Neural cell (in vitro differentiated cells): ENCODE data around the gene RFT1. TPM values are rescaled to one million over a fixed set of nuclear protein-coding genes. Genes with fewer than 3 reads are reported as not detected.

ENCODE experiments used
- H2AFZ ChIP-seq: fragments of 200-600, 300-800 bp; sonication (generic), shearing (Covaris generic); 2 replicates; pipeline ENCODE4 v1.6.0; 2014; ENCODE audit warnings: low read depth, mild to moderate bottlenecking, antibody characterized with exemption, low read length, moderate library complexity
- H3F3A ChIP-seq: fragments of 200-600 bp; shearing (Covaris generic); 2 replicates; pipeline ENCODE4 v1.6.1; 2016; ENCODE audit warnings: mild to moderate bottlenecking, moderate library complexity, mixed read lengths, antibody characterized with exemption, low read length; ENCODE audit not compliant: insufficient read depth, poor library complexity, severe bottlenecking
- H3K27ac ChIP-seq: fragments of 200-600, 300-800 bp; sonication (generic), shearing (Covaris generic); 2 replicates; pipeline ENCODE4 v1.5.1; 2014; ENCODE audit warnings: mild to moderate bottlenecking, low read length, moderate library complexity
- H3K27me3 ChIP-seq: fragments of 300-800, 200-600 bp; sonication (generic), shearing (Covaris generic); 2 replicates; pipeline ENCODE4 v1.6.0; 2014; ENCODE audit warnings: mild to moderate bottlenecking, low read depth, low read length, moderate library complexity; ENCODE audit not compliant: insufficient read depth
- H3K36me3 ChIP-seq: fragments of 300-800, 200-600 bp; sonication (generic), shearing (Covaris generic); 2 replicates; pipeline ENCODE4 v1.5.1; 2014; ENCODE audit warnings: mild to moderate bottlenecking, antibody characterized with exemption, low read length, moderate library complexity; ENCODE audit not compliant: insufficient read depth
- H3K4me2 ChIP-seq: fragments of 300-800, 200-600 bp; sonication (generic), shearing (Covaris generic); 2 replicates; pipeline ENCODE4 v1.6.0; 2014; ENCODE audit warnings: mild to moderate bottlenecking, low read length
- H3K4me3 ChIP-seq: fragments of 300-800, 200-600 bp; sonication (generic), shearing (Covaris generic); 2 replicates; pipeline ENCODE4 v1.5.1; 2014; ENCODE audit warnings: mild to moderate bottlenecking, low read length, moderate library complexity
- H3K79me2 ChIP-seq: fragments of 200-600 bp; shearing (Covaris generic); replicated peaks from 2 replicates; pipeline ENCODE4 v1.6.0; 2014; ENCODE audit warnings: mild to moderate bottlenecking, low read length, moderate library complexity; ENCODE audit not compliant: insufficient read depth
- H3K9ac ChIP-seq: fragments of 300-800, 200-600 bp; sonication (generic), shearing (Covaris generic); 2 replicates; pipeline ENCODE4 v1.6.1; 2016; ENCODE audit warnings: mild to moderate bottlenecking, low read length, mixed read lengths
- H3K9me2 ChIP-seq: fragments of 200-600 bp; shearing (Covaris generic); 2 replicates; pipeline ENCODE4 v1.6.1; 2016; ENCODE audit warnings: mild to moderate bottlenecking, low read length, mixed read lengths; ENCODE audit not compliant: insufficient read depth
- H3K9me3 ChIP-seq: fragments of 200-600, 300-800 bp; sonication (generic), shearing (Covaris generic); 2 replicates; pipeline ENCODE4 v1.6.1; 2016; ENCODE audit warnings: mild to moderate bottlenecking, mixed run types, low read length, moderate library complexity, mixed read lengths
- H4K20me1 ChIP-seq: fragments of 200-600 bp; shearing (Covaris generic); 2 replicates; pipeline ENCODE4 v1.6.1; 2016; ENCODE audit warnings: mild to moderate bottlenecking, mixed run types; ENCODE audit not compliant: insufficient read depth
- CTCF ChIP-seq: fragments of 450-650 bp; IDR thresholded peaks from 2 replicates; pipeline ENCODE4 v1.5.1; 2014; ENCODE audit warnings: antibody characterized with exemption, mild to moderate bottlenecking, moderate library complexity; ENCODE audit not compliant: poor library complexity, severe bottlenecking
- EP300 ChIP-seq: fragments of 450-650 bp; conservative IDR thresholded peaks from 2 replicates; pipeline ENCODE4 v1.6.1; 2014; ENCODE audit warnings: antibody characterized with exemption, mild to moderate bottlenecking, moderate library complexity; ENCODE audit not compliant: poor library complexity, severe bottlenecking
- EZH2 ChIP-seq: fragments of 200-600, 300-800 bp; shearing (Covaris generic), sonication (generic); IDR thresholded peaks from 2 replicates; pipeline ENCODE4 v1.6.1; 2014; ENCODE audit warnings: antibody characterized with exemption, low read length, borderline replicate concordance, mild to moderate bottlenecking; ENCODE audit not compliant: insufficient read depth, poor library complexity, severe bottlenecking
- MXI1 ChIP-seq: fragments of 450-650 bp; conservative IDR thresholded peaks from 2 replicates; pipeline ENCODE4 v1.6.1; 2014; ENCODE audit warnings: antibody characterized with exemption, mild to moderate bottlenecking; ENCODE audit not compliant: poor library complexity, severe bottlenecking
- POLR2AphosphoS5 ChIP-seq: IDR thresholded peaks from 2 replicates; pipeline ENCODE4 v1.6.1; 2012
- RAD21 ChIP-seq: fragments of 450-650 bp; conservative IDR thresholded peaks from 2 replicates; pipeline ENCODE4 v1.6.1; 2014; ENCODE audit warnings: antibody characterized with exemption, mild to moderate bottlenecking, moderate library complexity
- REST ChIP-seq: IDR thresholded peaks from 2 replicates; pipeline ENCODE4 v1.6.1; 2012; ENCODE audit warnings: borderline replicate concordance
- SMC3 ChIP-seq: fragments of 450-650 bp; conservative IDR thresholded peaks from 2 replicates; pipeline ENCODE4 v1.6.1; 2014; ENCODE audit warnings: antibody characterized with exemption, mild to moderate bottlenecking, moderate library complexity; ENCODE audit not compliant: poor library complexity
- TAF1 ChIP-seq: IDR thresholded peaks from 2 replicates; pipeline ENCODE4 v1.6.1; 2012; ENCODE audit warnings: low read depth
- polyA plus RNA-seq: library from polyadenylated mRNA; depleted of rRNA; stranded (reverse); fragments of >200 nt; gene quantifications from 2 replicates; pipeline ENCODE4 v1.2.3, GENCODE V29; 2014

RFT1 gene
- polyA plus RNA-seq, 1 donor from 2014 or later, result 6.1 TPM

- no peak overlapping the region for H3K4me2 ChIP-seq
- H3K9me3 ChIP-seq, result no peaks in the 10 kb centered on the region
- H3K9me2 ChIP-seq, result no peaks in the 10 kb centered on the region
- H3K27ac ChIP-seq, result no peak overlapping the region
- H3K27me3 ChIP-seq, result peaks cover 10% of the 10 kb centered on the region
- H3K9ac ChIP-seq, result no peak overlapping the region
- no peaks in the 10 kb centered on the region for H3F3A ChIP-seq
- H2AFZ ChIP-seq, result no peak overlapping the region
- no peak overlapping the region for H3K4me3 ChIP-seq
- H4K20me1 ChIP-seq, result no peaks in the 10 kb centered on the region
- H3K36me3 ChIP-seq, result no peaks in the 10 kb centered on the region
- TF ChIP-seq POLR2AphosphoS5, result no peak
- TF ChIP-seq SMC3, result no peak
- TF ChIP-seq CTCF, result no peak
- TF ChIP-seq EZH2, result no peak
- TF ChIP-seq REST, result no peak
- no peak for TF ChIP-seq MXI1
- TF ChIP-seq RAD21, result no peak
- no peak for TF ChIP-seq EP300
- TF ChIP-seq TAF1, result no peak
- H3K79me2 ChIP-seq, result no peaks in the 10 kb centered on the region
Measured at GRCh38 chr3:53166206-53166605, 36.0 kb upstream of the RFT1 start.

- TF ChIP-seq REST (no peak), EP300 (no peak), RAD21 (no peak), CTCF (no peak), EZH2 (no peak), MXI1 (no peak), SMC3 (no peak), POLR2AphosphoS5 (no peak), TAF1 (no peak)
- Histone ChIP-seq H3K9ac (no peak overlapping the region), H3K79me2 (no peaks in the 10 kb centered on the region), H3K36me3 (no peaks in the 10 kb centered on the region), H3F3A (no peaks in the 10 kb centered on the region), H3K4me2 (no peak overlapping the region), H3K4me3 (no peak overlapping the region), H3K9me3 (no peaks in the 10 kb centered on the region), H3K27me3 (peaks cover 21% of the 10 kb centered on the region), H4K20me1 (no peaks in the 10 kb centered on the region), H3K9me2 (no peaks in the 10 kb centered on the region), H3K27ac (no peak overlapping the region), H2AFZ (no peak overlapping the region)
Measured at GRCh38 chr3:53164911-53165310, 34.7 kb upstream of the RFT1 start.
